ENCODE results near the gene GNAT1. TPM values are rescaled to one million over a fixed set of nuclear protein-coding genes. Genes with fewer than 3 reads are reported as not detected.
A peak's percentile ranks its signal among the peaks of the same experiment; 100 is the strongest.

GNAT1 gene
- total and polyA plus RNA-seq, 9 donors = 0.26 to 0.34 TPM; not detected in 7

DNA sequence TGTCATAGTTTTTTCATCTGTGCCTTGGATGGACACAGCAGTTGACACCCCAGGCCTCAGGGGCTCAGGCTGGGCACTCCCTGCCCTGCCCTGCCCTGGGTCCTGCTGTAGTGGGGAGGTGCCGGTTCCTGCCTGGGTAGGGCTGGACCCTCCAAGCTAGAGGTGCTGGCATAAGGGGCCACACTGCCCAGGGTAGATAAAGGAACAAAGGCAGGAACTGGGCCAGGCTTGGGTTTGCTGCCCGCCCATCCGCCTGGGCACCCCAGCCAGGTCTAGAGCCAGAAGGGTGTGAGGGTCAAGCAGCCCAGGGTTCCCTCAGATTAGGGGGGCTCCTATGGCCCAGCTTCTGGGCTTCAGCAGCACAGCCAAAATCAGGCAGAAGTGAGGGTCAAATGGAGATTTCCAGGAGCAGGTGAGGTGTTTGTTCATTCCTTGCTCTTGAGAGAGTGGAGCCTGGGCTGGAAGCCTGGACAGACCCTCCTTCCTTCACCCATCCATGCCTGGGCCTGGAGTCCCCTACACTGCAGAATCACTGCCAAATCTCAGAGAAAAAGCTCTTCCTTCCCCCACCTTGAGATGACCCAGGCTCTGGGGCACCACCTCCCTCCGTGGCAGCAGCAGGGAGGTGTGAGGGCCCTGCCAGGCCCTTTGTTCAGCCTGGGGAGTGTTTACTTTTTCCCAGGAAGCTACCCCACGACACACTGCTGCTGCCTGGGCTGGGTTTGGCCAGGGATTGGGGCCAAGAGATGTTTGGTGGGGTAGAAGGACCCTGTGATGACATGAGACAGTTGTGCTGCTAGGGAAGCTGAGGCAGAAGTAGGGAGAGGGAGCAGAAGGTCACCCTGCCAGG lies 29.2 kb upstream of the GNAT1 start:
- Histone ChIP-seq H3K9me3 (replicated peaks; ENCODE audit: control insufficient read depth, low read depth, low read length) (no peaks in the 10 kb centered on the region), H3K27ac (ENCODE audit: low read length) (no peak overlapping the region), H3K27me3 (ENCODE audit: control insufficient read depth, insufficient read depth, low read length) (no peaks in the 10 kb centered on the region), H3K4me3 (ENCODE audit: low read length) (no peak overlapping the region), H3K4me1 (ENCODE audit: control insufficient read depth, insufficient read depth, low read length) (peaks cover 85% of the 10 kb centered on the region), H3K36me3 (ENCODE audit: control insufficient read depth, insufficient read depth, low read length) (no peaks in the 10 kb centered on the region)
- DNase-seq = no peak
- WGBS (ENCODE audit: insufficient coverage) = 70% methylated on average over 5 of the region's 5 CpGs

DNA sequence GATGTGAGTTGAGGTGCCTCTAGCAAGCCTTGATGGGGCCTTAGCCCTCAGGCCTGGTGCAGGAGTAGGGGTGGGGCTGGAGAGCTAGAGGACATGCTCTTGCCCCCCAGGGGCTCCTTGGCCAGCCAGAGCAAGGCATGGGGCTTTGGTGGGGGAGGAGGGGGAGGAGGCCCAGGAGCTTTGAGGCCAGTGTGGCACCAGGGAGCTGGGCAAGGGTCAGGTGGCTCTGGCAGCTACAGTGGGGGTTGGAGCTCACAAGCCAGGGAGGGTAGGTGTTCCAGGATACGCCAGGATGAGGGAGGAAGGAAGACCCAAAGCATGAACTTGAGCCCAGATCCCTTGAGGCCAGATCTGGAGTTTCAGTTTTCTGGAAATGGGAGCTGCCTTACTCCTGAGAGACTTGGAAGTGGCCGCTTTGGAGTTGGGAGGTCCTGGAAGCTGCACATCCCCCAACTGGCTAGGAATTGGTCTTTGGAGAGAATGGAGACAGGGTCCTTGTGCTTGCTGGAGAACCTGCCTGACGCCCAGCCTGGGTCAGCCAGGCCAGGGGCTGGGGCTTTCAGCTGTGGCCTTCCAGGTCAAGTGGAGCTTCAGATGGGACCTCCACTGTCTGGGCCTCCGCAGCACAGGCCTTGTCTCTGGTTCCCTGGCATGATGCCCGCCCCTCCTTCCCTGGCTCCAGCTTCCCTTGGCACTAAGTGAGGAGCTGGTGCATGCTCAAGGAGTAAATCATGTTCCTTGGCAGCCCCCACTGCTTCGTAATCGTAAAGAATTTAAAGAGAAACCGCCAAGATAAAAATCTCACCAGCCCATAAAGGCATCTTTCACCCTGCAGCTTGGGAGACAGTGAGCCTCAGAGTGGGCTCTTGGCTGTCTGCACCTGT lies 27.6 kb upstream of the GNAT1 start:
- Histone ChIP-seq H3K27ac (ENCODE audit: low read length) (peak overlapping the region; percentile 71), H3K27me3 (ENCODE audit: control insufficient read depth, insufficient read depth, low read length) (no peaks in the 10 kb centered on the region), H3K36me3 (ENCODE audit: control insufficient read depth, insufficient read depth, low read length) (no peaks in the 10 kb centered on the region), H3K4me3 (ENCODE audit: low read length) (no peak overlapping the region), H3K9me3 (replicated peaks; ENCODE audit: control insufficient read depth, low read depth, low read length) (no peaks in the 10 kb centered on the region), H3K4me1 (ENCODE audit: control insufficient read depth, insufficient read depth, low read length) (peaks cover 85% of the 10 kb centered on the region)
- DNase-seq = peak; percentile 89
- WGBS (ENCODE audit: insufficient coverage) = 31% methylated on average over 5 of the region's 8 CpGs

DNA sequence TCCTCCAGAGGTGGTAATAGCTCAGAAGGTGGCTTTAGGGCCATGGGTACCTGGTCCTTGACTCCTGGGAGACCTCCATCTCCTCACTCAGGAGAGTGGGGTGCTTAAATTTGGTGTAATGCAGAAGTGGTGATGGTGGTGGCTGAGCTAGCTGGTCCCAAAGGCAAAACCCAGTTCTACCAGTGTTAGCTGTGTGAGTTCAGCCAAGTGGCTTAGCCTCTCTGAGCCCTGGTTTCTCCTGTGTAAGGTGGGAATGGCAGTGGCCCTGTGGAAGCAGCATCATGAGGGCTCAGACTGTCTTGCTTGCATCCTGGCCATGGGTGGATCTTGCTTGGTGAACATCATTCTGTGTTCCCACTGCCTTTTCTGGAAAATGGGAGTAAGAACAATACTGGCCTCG lies 26.9 kb upstream of the GNAT1 start:
- H3K36me3 ChIP-seq (ENCODE audit: control insufficient read depth, insufficient read depth, low read length) = no peaks in the 10 kb centered on the region
- H3K4me3 ChIP-seq (ENCODE audit: low read length) = no peak overlapping the region
- no peak for DNase-seq
- peak overlapping the region; percentile 71 for H3K27ac ChIP-seq (ENCODE audit: low read length)
- peaks cover 87% of the 10 kb centered on the region for H3K4me1 ChIP-seq (ENCODE audit: control insufficient read depth, insufficient read depth, low read length)
- H3K27me3 ChIP-seq (ENCODE audit: control insufficient read depth, insufficient read depth, low read length) = no peaks in the 10 kb centered on the region
- no CpG with 5 or more reads among the region's 1 CpG for WGBS (ENCODE audit: insufficient coverage)
- no peaks in the 10 kb centered on the region for H3K9me3 ChIP-seq (replicated peaks; ENCODE audit: control insufficient read depth, low read depth, low read length)

DNA sequence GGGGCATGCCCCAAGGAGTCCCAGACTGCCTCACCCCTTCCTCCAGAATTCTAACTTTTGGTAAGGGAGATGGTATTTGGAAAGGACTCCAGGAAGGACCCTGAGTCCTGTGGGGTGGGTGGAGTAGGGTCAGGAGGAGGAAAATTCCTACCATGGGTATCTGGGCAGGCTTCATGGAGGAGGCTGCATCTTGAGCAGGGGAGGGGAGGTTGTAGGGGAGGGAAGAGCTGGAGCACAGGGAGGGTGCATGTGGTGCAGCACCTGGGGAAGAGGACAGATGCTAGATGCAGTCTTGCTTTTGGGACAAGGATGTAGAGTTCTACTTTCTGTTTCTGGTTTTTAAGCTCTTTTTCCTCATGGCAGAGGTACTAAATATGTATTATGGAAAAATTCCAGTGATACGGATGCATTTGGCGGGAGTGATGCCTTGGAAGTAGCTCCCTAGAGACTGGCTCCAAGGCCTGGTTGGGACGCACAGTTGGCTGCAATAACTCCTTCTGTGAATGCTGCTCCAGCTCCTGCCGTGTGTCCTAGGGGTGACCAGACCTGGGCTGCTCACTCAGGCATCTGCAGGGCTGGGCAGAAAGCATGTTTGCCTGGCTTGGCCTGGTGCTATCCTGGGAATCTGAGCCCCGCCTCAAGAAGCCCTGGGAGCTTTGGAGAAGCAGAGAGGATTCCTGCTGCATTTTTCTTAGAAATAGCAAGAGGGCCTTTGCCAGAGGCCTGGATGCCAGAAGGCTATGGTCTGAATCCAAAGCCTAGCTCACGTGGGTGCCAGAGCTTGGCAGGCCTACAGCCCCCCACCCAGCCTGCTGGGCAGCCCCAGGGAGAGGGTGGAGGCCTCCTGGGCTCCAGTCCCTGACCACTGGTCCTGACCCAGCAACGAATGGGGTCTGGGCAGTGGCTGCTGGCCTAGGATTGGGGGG lies 26.2 kb upstream of the GNAT1 start:
- peak; percentile 86 for DNase-seq
- Histone ChIP-seq H3K4me1 (ENCODE audit: control insufficient read depth, insufficient read depth, low read length) (peaks cover 94% of the 10 kb centered on the region), H3K27ac (ENCODE audit: low read length) (peak overlapping the region; percentile 71), H3K27me3 (ENCODE audit: control insufficient read depth, insufficient read depth, low read length) (no peaks in the 10 kb centered on the region), H3K4me3 (ENCODE audit: low read length) (no peak overlapping the region), H3K36me3 (ENCODE audit: control insufficient read depth, insufficient read depth, low read length) (no peaks in the 10 kb centered on the region), H3K9me3 (replicated peaks; ENCODE audit: control insufficient read depth, low read depth, low read length) (no peaks in the 10 kb centered on the region)
- 4% methylated on average over 6 of the region's 7 CpGs for WGBS (ENCODE audit: insufficient coverage)

DNA sequence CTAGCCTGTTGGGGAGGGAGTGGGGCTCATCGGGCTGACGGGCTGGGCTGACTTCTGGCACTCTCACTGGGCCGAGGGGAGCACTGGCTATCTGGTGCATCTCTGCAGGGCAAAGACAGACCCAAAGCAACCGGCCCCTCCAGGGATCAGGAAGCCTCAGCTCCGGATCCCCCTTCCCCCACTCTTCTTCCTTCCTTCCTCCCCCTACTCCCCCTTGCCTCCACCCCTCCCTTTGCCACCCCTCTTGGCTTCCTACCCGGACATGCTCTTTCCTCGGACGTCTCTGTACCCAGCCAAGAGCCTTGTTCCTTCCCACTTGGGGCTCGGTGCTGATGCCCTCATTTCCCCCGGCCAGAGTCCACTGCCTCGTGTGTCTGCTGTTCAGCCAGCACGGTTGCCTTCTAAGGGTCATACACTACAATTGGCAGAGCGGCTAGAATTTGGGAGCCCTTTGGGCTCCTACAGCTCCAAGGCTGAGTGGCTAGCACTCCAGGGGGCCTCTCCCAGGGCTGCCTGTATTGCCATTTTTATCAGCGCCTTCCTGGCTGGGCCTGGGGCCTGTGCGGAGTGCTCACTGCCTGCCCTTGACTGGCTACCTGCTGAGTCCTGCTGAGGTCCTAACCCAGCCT lies 25.4 kb upstream of the GNAT1 start:
- 22% methylated on average over 13 of the region's 15 CpGs for WGBS (ENCODE audit: insufficient coverage)
- no peak overlapping the region for H3K4me3 ChIP-seq (ENCODE audit: low read length)
- H3K4me1 ChIP-seq (ENCODE audit: control insufficient read depth, insufficient read depth, low read length) = peaks cover 96% of the 10 kb centered on the region
- H3K9me3 ChIP-seq (replicated peaks; ENCODE audit: control insufficient read depth, low read depth, low read length) = no peaks in the 10 kb centered on the region
- peak overlapping the region; percentile 71 for H3K27ac ChIP-seq (ENCODE audit: low read length)
- no peaks in the 10 kb centered on the region for H3K36me3 ChIP-seq (ENCODE audit: control insufficient read depth, insufficient read depth, low read length)
- no peaks in the 10 kb centered on the region for H3K27me3 ChIP-seq (ENCODE audit: control insufficient read depth, insufficient read depth, low read length)
- DNase-seq = peak; percentile 57

DNA sequence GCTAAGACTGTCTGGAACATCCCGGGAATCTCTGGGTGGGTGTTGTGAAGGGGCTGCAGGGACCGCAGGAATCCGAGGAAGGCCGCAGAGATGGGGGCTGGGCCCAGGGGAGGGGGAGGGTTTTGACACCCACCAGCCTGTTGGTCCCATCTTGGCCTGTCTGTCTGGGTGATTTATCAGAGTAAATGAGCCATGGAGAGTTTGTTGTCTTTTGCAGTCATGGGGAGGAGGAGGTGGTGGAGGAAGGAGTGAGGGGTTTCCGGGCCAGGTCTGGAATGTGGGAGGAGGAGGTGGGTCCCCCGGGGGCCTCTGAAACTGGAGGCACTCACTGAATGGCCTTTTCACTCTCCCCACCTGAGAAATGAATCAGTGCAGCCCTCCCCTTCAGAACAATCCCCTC lies 24.8 kb upstream of the GNAT1 start:
- no peak overlapping the region for H3K4me3 ChIP-seq (ENCODE audit: low read length)
- H3K27me3 ChIP-seq (ENCODE audit: control insufficient read depth, insufficient read depth, low read length) = no peaks in the 10 kb centered on the region
- peak overlapping the region; percentile 71 for H3K27ac ChIP-seq (ENCODE audit: low read length)
- H3K4me1 ChIP-seq (ENCODE audit: control insufficient read depth, insufficient read depth, low read length) = peaks cover 98% of the 10 kb centered on the region
- 16% methylated on average over 4 of the region's 6 CpGs for WGBS (ENCODE audit: insufficient coverage)
- DNase-seq = no peak
- no peaks in the 10 kb centered on the region for H3K9me3 ChIP-seq (replicated peaks; ENCODE audit: control insufficient read depth, low read depth, low read length)
- no peaks in the 10 kb centered on the region for H3K36me3 ChIP-seq (ENCODE audit: control insufficient read depth, insufficient read depth, low read length)

DNA sequence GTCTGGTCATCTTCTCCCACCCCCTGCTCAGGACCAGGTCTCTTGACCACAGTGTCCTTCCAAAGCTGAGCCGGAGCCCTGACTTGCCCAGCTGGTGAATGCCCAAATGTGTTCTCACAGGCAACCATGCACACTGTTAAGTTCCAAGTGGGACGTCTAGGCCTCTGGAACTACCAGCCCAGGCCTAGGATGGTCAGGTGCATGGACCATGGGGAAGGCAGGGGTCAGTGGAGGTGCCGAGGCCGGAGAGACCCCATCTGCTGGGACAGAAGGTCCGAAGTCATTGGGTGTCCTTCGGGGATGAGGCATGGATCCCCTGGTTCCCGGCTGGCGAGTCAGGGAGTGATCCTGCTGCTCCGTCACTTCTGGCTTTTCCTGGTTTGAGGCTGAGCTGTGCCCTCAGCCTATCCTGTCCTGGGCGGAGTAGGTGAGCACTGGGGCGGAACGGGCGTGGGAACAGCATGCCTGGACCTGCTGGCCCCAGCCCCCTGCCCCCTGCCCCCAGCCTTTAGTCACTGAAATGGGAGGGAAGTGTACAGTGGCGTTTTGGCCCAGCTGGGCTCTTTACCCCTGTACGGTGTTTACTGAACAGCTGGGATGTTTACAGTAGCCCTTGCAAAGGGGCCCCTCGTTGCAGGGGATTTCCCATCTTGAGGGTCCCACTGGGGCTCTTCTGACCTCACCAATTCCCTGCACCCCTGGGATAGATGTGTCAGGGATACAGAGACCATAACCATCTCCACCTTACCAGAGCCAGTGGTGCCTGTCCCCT lies 24.2 kb upstream of the GNAT1 start:
- 62% methylated on average over 10 of the region's 16 CpGs for WGBS (ENCODE audit: insufficient coverage)
- Histone ChIP-seq H3K27ac (ENCODE audit: low read length) (peak overlapping the region; percentile 24), H3K4me1 (ENCODE audit: control insufficient read depth, insufficient read depth, low read length) (peaks cover 98% of the 10 kb centered on the region), H3K4me3 (ENCODE audit: low read length) (no peak overlapping the region), H3K27me3 (ENCODE audit: control insufficient read depth, insufficient read depth, low read length) (no peaks in the 10 kb centered on the region), H3K9me3 (replicated peaks; ENCODE audit: control insufficient read depth, low read depth, low read length) (no peaks in the 10 kb centered on the region), H3K36me3 (ENCODE audit: control insufficient read depth, insufficient read depth, low read length) (no peaks in the 10 kb centered on the region)
- no peak for DNase-seq

DNA sequence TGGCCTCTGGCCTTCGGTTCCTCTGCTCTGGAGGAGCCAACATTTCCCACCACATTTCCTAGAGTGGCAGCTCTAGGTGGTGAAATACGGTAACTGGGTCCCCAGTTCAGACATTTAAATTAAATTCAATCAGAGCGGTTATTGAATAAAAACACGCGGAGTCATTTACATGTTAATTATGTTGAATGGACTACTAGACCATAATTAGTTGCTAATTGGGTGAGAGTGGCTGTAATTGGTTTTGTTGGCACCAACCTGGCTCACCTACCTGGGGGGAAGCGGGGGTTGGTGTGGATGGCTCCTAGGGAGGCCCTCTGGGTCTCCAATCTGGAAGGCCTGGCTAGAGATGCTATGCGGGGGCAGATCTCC lies 23.6 kb upstream of the GNAT1 start:
- DNase-seq = no peak
- H3K36me3 ChIP-seq (ENCODE audit: control insufficient read depth, insufficient read depth, low read length) = no peaks in the 10 kb centered on the region
- H3K27me3 ChIP-seq (ENCODE audit: control insufficient read depth, insufficient read depth, low read length) = no peaks in the 10 kb centered on the region
- peaks cover 100% of the 10 kb centered on the region for H3K4me1 ChIP-seq (ENCODE audit: control insufficient read depth, insufficient read depth, low read length)
- 83% methylated on average over 4 of the region's 7 CpGs for WGBS (ENCODE audit: insufficient coverage)
- H3K9me3 ChIP-seq (replicated peaks; ENCODE audit: control insufficient read depth, low read depth, low read length) = no peaks in the 10 kb centered on the region
- H3K4me3 ChIP-seq (ENCODE audit: low read length) = no peak overlapping the region
- no peak overlapping the region for H3K27ac ChIP-seq (ENCODE audit: low read length)

DNA sequence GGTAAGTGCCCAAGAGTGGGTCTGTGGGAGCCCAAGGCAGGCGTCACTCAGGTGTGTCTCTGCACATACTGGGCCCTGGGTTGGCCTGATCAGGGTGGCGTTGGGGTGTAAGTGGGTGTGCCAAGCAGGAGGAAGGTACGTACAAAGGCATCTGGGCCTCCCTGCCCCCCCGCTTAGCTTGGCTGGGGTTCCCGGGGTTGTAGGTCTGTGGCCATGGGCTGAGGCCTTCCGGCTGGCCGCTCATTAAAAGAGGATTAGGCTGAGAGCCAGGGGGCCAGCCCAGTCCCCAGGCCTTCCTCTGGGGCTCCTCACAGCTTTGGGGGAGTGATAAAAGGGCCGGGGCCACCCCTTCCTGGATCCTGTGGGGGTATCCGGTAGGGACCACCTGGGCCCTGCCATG lies 23.0 kb upstream of the GNAT1 start:
- peaks cover 98% of the 10 kb centered on the region for H3K4me1 ChIP-seq (ENCODE audit: control insufficient read depth, insufficient read depth, low read length)
- WGBS (ENCODE audit: insufficient coverage) = 40% methylated on average over 8 of the region's 9 CpGs
- no peak overlapping the region for H3K4me3 ChIP-seq (ENCODE audit: low read length)
- no peaks in the 10 kb centered on the region for H3K36me3 ChIP-seq (ENCODE audit: control insufficient read depth, insufficient read depth, low read length)
- H3K27ac ChIP-seq (ENCODE audit: low read length) = no peak overlapping the region
- no peaks in the 10 kb centered on the region for H3K9me3 ChIP-seq (replicated peaks; ENCODE audit: control insufficient read depth, low read depth, low read length)
- no peaks in the 10 kb centered on the region for H3K27me3 ChIP-seq (ENCODE audit: control insufficient read depth, insufficient read depth, low read length)
- DNase-seq = no peak

Measured in muscle of leg (tissue), 11 donors.